GM19025 (cell line): Measurements from ENCODE around the gene DHRS7C.
"Not testable (repeated sequence)": the region's sequence is repeated elsewhere in the genome, so short reads cannot be mapped to it uniquely, and the experiment has no call there.

ENCODE experiments used
- ATAC-seq: cut with Tn5 transposase; IDR thresholded peaks from one replicate; pipeline ENCODE4 v1.9.1; 2021; ENCODE audit warnings: mild to moderate bottlenecking, low read depth, moderate library complexity; ENCODE audit not compliant: unreplicated experiment

The DHRS7C gene

DNA sequence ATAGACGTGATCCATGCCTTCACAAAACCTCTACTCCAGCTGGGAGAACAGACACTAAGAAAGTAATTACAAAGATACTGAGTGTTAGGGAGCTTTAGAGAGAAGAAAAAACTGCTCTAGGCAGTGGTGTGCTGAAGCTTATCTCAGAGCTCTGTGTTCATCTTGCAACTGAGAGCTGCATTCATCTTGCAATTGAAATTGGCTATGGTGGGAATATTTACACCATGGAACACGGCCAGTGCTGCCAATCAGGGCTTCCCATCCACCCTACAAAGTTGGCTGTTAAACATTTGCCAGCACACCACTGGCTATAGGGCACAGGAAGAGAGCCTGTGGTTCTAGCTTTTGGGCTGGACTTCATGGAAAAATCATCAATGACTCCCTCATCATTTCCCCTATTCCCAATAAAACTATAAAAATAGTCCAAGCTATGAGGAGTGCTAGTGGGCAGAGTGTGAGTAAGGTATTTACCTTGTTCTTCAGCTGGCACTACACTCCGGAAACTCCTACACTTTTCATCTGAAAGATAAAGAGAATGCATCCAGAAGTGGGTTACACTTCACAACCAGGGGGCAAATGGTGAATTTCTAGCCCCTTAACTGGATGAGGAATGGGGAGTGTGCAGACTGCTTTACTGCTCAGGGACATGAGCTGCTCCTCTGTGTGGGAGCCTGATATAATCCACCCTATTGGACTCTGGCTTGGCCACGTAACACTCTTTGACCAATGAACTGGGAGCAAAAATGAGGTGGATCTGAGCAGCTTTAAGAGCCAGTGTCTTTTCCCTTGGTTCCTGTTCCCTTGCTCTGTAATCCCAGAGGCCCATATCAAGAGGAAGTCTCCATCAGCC lies 18.9 kb upstream of the DHRS7C start:
- ATAC-seq, result no peak

GRCh38 chr17:9809409-9809808 lies 18.0 kb upstream of the DHRS7C start:
- ATAC-seq, result no peak

GRCh38 chr17:9806699-9807098 lies 15.3 kb upstream of the DHRS7C start:
- ATAC-seq, result no peak

- no peak for ATAC-seq
Observed at GRCh38 chr17:9805769-9806168, 14.4 kb upstream of the DHRS7C start.

GRCh38 chr17:9802697-9803096 lies 11.3 kb upstream of the DHRS7C start:
- no peak for ATAC-seq

DNA sequence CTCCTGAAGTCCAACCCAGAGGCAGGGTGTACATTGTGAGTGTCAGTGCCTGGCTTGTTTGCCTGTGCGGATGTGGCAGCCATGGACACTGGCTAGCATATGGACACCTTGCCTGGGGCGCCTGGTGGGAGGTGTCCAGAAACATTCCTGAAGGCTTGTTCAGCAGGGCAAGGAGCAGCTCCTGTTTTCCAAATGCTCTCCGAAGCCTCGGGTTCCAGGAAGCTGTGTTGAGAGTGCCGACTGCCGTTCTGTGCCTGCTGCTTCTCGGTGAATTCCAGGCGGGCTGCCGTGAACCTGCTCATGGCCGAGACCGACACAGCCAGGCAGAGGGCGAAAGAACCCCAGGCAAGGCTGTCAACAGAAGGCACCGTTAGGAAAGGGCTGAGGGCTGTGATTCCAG lies 10.9 kb upstream of the DHRS7C start:
- no peak for ATAC-seq

- no peak for ATAC-seq
Observed at GRCh38 chr17:9801505-9801904, 10.1 kb upstream of the DHRS7C start.

- ATAC-seq, result no peak
Observed at GRCh38 chr17:9798724-9799123, 7.3 kb upstream of the DHRS7C start.

GRCh38 chr17:9798008-9798407 lies 6.6 kb upstream of the DHRS7C start:
- no peak for ATAC-seq

DNA sequence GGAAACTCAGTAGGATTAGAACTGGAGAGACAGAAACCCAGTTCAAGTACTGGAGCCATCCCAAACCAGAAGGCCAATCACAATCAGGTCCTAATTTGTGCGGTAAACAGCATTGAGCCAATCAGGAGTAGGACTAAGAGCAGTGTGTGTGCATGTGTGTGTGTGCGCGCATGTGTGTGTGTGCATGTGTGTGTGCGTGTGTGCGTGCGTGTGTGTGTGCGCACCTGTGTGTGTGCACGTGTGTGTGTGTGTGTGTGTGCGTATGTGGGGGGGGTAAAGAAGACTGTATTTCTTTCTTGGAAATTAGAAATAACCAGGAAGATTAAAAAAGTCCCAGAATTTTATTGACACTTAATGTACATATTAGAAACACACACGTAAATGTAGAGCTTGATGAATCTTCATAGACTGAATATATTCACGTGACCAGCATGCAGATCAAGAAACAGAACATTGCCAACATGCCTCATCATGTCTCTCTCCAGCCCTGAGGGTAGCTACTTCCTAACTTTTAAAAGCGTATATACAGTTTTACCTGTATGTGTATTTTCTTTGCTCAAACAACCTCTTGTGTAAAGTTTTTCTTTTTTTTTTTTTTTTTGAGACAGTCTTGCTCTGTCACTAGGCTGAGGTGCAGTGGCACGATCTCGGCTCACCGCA lies 919 bp upstream of the DHRS7C start:
- ATAC-seq, result no peak

- no peak for ATAC-seq
Observed at GRCh38 chr17:9790316-9790715, 1.1 kb downstream of the DHRS7C start.

- ATAC-seq, result no peak
Observed at GRCh38 chr17:9788601-9789000, 2.8 kb downstream of the DHRS7C start.

DNA sequence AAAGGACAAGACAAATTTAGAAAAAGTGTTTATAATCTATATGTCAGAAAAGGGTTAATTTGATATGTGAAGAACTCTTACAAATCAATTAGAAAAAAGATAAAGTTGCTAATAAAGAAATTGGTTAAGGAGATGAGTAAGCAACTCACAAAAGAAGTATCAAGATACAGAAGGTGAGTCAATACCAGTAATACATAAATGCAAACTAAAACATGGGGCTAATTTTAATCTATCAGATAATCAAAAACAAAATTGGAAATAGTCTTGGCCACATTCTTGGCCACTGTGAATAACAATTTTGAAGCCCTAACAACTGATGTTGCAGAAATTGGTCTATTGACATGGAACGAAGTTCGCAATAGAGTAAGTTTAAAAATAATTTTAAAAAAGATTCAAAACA lies 6.8 kb downstream of the DHRS7C start:
- ATAC-seq, result no peak

DNA sequence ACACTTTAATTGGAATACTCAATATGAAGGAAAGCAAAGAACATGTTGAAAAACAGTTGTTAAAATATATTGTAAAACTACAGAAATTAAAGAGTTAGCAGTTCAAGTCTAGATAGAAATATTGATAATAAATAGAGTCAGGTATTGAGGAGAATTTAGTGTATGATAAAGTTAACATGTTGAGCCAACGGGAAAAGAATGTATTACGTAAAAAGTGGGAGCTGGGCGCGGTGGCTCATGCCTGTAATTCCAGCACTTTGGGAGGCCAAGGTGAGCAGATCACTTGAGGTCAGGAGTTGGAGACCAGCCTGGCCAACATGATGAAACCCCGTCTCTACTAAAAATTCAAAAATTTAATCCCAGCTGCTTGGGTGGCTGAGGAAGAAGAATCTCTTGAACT lies 7.9 kb downstream of the DHRS7C start:
- not testable (repeated sequence) for ATAC-seq

DNA sequence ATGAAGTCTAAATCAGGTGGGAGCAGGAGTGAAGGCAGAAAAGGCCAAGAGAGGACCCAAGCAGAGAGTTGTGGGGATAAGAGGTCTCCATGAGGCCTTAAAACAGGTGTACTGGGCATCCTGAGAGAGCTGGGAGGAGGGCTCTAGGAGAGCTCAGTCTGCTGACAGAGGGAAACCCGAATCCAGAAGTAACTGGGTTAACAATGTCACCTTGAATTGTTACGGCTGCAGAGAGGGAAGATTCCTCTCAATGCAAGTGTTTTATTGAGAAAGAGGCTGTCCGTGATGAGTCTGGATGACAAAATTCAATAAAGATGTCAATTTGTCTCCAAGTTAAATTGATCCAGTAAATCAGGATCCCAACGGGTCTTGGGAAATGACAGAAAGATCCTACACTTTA lies 8.3 kb downstream of the DHRS7C start:
- no peak for ATAC-seq

- ATAC-seq, result no peak
Observed at GRCh38 chr17:9780552-9780951, 10.8 kb downstream of the DHRS7C start.

GRCh38 chr17:9776911-9777310 lies 14.5 kb downstream of the DHRS7C start:
- no peak for ATAC-seq

- no peak for ATAC-seq
Observed at GRCh38 chr17:9772658-9773057, 18.7 kb downstream of the DHRS7C start.

- no peak for ATAC-seq
Observed at GRCh38 chr17:9771465-9771864, 19.9 kb downstream of the DHRS7C start.

DNA sequence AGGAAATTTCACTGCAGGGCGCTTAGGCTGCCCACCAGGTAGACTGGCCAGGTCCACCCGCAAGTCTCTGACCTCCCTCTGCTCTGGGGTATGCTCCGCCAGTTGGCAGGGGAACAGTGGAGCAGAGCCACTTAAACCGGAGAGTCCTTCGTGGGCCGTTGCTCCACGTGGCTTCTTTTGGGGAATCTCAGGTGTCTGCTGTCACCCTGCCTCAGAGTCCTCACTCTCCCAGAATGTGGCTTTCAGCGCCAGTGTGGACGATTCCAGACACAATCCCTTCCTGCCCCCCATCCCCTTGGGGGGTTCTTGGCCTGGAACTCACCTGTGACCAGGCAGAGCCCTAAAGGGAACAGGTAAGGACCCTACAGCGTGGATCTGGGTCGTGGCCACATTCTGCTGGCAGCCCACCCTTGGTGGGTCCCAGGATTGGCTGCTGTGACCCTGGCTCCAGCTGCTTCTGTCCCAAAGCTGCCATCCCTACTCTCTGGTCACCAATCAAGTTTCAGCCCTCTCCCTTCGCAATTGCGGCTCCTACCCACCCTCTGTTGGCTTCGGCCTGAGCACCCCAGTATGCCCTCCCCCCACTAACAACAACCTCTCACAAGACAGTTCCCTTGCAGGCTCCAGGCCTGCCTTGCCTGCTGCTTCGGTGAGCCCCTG lies 22.2 kb downstream of the DHRS7C start:
- no peak for ATAC-seq

DNA sequence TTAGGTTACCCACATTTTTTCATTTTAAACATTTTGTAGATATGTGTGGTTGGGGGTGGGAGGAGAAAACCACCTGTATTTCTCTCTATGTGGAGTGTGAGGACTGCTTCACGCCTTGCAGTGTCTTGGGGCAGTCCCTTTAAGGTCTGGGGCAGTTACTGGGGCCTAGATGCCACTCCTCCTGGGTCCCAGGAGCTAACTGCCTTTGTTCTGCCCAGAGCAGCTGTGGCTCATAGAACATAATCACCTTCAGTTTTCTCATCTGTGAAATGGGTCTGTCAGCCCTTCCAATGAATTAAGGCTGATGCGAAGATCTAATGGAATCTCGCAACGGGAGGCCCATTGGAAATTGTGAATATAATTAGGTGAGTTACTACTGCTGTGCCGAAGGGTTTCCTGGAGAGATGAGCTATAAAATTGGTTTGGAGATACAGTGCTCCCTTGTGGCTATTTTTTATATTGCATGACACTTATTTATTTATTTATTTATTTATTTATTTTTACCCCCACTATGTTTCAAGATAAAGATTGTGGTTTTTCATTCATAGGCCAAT lies 22.9 kb downstream of the DHRS7C start:
- no peak for ATAC-seq
